SU-DHL-6 (cell line): ENCODE results near the gene APOM.

Experiments used
- CTCF ChIP-seq: fragments of 200-600 bp; sonication (generic); IDR thresholded peaks from one replicate; pipeline ENCODE4 v1.5.1; 2017; ENCODE audit warnings: antibody characterized with exemption, mild to moderate bottlenecking, low read length, moderate library complexity; ENCODE audit not compliant: insufficient read depth, poor library complexity, severe bottlenecking
- EZH2phosphoT487 ChIP-seq: fragments of 200-600 bp; sonication (generic), shearing (Covaris generic); conservative IDR thresholded peaks from 2 replicates; pipeline ENCODE4 v1.6.1; 2018; ENCODE audit warnings: mild to moderate bottlenecking, antibody characterized with exemption, low read length, moderate library complexity, mixed read lengths

- TF ChIP-seq CTCF (no peak), EZH2phosphoT487 (no peak)
Measured at GRCh38 chr6:31640612-31641011, 15.1 kb upstream of the APOM start.
